RCC 7860 (cell line): ENCODE results near the gene MEAK7.

ENCODE experiments used
- DNase-seq: peaks from one replicate; pipeline ENCODE4 v3.0.0-alpha.2; 2015; ENCODE audit warnings: low spot score
- FAIRE-seq: peaks from 2 replicates; lab custom pipeline; 2012; peaks lifted over from hg19 to GRCh38; lab: Jason Lieb, UNC

Gene MEAK7, protein sequence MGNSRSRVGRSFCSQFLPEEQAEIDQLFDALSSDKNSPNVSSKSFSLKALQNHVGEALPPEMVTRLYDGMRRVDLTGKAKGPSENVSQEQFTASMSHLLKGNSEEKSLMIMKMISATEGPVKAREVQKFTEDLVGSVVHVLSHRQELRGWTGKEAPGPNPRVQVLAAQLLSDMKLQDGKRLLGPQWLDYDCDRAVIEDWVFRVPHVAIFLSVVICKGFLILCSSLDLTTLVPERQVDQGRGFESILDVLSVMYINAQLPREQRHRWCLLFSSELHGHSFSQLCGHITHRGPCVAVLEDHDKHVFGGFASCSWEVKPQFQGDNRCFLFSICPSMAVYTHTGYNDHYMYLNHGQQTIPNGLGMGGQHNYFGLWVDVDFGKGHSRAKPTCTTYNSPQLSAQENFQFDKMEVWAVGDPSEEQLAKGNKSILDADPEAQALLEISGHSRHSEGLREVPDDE

DNA sequence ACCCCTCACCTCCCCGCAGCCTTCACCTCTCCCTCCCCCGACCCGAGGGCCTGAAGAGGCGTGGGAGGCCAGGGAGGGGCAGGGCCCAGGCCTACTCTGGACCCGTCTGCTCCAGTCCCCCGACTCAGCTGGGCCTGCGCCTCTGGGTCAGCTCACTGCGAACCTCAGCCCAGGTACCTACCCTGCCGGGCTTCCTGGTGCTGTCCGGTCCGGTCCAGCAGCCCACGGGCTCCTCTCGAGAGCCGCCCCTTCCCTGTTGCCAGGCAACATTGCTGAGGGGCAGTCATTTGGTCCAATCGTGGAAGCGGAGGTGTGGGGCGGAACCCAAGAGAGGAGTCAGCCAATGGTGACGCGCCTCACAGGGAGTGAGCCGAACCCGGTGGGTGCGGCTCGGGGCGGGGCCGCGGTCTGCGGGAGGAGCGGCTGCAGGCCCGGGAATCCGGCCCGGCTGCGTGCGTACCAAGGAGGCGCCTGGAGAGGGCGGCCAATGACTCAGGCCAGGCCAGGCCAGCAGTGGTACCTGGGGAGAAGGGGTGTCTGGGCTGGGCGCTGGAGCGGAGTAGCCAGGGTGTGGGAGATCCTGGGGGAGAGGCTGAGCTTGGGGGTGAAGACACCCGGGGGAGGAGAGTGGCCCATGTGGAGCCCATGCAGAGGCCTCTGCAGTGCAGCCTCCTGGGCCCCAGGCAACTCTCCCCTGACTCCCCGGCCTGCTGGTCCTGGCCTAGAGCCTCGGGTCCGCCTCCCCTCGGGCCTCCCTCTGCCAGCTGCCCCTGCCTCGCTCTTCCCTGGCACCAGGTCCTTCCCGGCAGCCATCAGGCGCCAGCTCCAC, at the start of gene MEAK7:
MEAK7 (minus strand) TSS at position 240 of the 829 bp plus-strand sequence. CDS start 6,573 bp downstream, outside the sequence.
- FAIRE-seq (peak; percentile 81), DNase-seq (peak; percentile 94)

DNA sequence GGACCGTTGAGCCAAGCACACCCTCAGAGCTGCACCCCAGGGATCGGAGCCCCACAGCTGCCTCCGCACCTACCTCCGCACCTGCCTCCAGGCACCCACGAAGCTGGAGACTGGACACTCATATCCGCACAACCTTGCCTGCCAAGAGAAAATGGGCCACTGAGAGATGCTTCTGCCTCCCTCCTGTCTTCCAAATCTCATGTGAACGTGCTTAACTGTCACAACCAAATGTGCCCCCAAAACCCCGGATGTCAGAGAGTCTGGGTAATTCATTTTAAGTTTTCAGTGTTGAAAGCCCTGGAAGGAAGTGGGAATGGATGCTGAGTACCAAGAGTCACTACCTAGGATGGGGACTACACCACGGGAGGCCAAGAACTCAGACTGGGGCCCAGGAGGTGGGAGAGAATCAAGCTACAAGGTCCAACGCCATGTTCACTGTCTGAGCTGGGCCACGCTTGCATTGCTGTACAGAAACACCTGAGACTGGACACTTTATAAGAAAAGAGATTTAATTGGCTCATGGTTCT, 49.5 kb upstream of the MEAK7 start:
- FAIRE-seq (no peak), DNase-seq (no peak)

DNA sequence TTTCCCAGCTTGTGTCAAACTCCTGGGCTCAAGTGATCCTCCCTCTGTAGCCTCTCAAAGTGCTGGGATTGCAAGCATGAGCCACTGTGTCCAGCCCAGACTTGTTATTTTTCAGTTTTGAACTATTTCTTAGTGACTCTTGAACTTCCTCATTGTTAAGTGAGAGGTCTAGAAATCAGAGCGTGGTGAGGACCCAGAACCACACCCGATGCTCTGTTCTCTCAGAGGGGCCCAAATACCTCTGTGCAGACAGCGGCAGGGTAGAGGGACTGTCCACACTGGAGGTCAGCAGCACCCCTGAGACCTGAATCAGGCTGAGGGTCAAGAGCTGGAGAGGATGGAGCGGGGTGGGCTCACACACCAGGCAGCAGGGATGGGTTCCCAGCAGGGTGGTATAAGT, 47.7 kb upstream of the MEAK7 start:
- no peak for FAIRE-seq
- no peak for DNase-seq

DNA sequence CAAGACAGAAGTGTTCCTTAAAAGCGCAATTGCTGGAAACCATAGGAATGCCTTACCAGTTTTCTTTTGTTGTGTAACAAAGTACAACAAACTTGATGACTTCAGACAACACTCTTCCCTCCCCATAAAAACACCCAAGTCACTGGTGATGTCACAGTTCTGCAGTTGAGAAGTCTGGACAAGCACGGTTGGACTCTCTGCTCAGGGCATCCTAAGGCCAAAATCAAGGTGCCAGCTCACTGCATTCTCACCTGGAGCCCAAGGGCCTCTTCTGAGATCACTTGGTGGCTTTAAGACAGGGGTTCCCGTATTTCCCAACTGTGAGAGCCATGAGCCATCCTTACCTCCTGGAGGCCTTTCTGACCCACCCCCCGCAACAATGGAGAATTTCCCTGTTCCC, 45.6 kb upstream of the MEAK7 start:
- FAIRE-seq (no peak), DNase-seq (no peak)

DNA sequence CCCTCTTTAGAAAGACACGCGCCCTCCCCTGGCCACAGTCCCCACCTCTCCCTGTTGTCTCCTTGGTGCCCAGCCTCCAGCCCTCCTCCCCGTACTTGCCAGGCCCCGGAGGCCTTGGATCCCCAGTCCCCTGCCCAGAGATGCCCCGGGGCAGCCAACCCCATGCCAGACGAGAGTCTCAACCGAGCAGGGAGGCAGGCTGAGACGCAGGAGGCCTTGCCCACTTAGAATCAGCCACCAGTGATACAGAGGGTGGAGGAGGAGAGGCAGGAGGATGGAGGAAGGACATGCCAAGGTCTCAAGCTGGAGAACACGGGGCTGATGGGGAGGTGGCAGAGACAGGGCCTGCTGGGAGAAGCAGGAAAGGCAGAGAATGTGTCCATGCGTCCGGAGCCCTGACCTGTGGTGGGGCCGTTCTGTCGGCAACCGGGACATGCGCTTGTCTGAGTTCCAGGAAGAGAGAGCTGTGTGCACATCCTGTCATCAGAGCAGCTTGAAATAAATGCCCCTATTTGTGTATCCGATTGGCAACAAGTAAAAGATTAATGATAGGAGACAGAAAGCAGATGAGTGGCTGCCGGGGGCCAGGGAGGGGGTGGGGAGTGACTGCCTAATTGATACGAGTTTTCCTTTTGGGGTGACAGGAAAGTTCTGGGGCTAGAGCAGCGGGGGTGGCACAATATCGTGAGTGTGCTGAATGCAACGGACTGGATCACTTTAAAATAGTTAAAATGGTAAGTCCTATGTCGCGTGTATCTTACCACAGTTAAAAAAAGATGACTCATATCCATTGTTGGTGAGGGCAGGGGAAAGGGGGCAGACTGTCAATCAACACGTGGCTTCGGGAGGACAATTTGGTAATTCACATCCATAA, 44.7 kb upstream of the MEAK7 start:
- no peak for FAIRE-seq
- no peak for DNase-seq

DNA sequence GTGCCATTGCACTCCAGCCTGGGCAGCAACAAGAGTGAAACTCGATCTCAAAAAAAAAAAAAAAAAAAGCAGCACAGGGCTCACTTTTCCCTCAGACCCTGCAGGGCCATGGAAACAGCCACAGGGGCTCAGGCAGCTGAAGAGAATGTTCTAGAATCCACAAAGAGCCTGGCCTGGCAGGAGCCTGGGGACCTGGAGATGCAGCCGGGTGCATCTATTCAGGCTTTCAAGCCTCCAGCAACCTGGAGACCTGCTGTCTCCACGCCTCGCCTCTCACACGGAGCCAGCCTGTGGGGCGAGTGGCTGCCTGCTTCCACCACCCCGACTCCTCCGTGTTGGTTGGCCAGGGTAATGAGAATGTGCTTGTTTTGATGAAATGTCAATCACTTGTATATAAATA, 44.0 kb upstream of the MEAK7 start:
- FAIRE-seq (no peak), DNase-seq (no peak)

DNA sequence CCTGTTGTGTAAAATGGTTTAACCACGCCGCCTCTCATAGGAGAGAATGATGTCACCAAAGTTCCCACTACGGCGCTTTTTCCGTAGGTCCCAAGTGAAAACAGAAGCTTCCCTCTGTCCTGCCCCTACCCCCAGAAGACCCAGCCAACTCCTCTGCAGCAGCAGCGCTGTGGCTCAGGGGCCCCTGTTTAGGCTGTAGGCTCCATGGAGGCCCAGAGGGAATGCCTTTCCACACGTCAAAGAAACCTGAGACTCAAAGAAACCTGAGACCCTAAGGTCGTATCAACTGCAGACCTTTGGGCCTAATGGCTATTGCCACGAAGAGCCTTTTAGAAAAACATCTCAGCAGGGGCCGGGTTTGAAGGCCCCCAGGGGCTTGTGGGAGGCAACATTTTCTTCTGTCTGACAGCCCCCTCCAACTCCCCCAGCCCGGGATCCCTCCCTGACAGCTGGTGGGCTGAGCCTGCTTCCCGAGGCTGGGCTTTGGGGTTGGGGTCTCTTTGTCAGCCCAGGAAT, 43.1 kb upstream of the MEAK7 start:
- FAIRE-seq (no peak), DNase-seq (no peak)

DNA sequence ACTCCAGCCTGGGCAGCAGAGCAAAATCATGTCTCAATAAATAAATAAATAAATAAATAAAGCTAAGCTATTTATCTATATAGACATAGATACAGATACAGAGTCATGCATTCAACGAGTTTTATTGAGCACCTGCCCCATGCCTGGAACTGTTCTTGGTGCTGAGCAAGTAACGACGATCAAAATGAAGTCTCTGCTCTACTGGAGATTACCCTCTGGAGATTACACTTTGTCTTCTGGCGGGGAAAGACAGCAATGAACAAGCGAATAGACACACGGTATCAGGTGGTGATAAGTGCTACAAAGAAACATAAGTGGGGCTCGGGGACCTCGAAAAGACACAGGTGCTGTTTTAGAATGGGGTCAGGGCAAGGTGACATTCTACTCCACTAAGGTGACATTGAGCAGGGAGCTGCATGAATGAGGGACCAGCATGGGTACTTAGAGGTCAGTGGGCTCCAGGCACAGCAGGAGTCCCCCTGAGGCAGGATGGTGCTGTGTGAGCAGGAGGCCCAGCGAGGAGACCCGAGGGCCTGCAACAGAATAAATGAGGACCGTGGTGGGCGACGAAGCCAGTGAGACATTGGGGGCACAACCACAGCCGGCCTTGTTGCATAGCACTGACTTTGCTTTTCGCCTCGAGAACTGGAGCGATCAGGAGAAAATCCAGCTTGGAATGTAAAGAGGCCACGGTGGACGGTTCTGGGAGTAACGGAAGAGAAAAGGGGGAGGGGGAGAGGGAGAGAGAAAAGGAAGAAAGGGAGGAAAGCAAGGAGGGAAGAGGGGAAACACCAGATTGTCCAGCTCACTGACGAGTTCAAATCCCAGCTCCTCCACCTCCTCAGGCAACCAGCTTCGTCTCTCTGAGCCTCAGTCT, 42.4 kb upstream of the MEAK7 start:
- FAIRE-seq (no peak), DNase-seq (no peak)

DNA sequence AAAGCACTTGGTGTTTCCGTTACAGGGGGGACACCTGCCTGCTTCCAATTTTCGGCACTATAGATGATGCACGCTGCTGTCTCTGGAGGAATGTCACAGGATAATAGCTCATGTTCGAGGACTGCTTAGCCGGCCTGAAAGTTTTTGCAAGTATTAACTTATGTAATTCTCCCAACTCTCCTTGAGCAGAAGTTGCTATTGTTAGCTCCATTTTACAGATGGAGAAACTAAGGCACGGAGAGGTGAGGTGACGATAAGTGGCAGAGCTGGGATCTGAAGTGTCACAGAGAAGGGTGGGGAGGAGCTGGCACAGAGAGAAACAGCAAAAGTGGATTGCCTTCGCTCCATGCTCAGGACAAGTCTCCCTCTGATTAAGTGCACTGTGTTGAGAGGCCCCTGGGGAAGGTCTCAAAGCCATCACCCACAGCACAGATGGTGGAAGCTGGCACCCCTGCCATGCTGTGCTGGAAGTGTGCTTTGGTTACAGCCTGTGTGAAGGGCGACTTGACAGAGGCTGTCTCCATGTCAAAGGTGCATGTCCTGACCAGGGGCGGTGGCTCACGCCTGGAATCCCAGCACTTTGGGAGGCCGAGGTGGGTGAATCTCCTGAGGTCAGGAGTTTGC, 40.8 kb upstream of the MEAK7 start:
- DNase-seq (no peak), FAIRE-seq (no peak)

DNA sequence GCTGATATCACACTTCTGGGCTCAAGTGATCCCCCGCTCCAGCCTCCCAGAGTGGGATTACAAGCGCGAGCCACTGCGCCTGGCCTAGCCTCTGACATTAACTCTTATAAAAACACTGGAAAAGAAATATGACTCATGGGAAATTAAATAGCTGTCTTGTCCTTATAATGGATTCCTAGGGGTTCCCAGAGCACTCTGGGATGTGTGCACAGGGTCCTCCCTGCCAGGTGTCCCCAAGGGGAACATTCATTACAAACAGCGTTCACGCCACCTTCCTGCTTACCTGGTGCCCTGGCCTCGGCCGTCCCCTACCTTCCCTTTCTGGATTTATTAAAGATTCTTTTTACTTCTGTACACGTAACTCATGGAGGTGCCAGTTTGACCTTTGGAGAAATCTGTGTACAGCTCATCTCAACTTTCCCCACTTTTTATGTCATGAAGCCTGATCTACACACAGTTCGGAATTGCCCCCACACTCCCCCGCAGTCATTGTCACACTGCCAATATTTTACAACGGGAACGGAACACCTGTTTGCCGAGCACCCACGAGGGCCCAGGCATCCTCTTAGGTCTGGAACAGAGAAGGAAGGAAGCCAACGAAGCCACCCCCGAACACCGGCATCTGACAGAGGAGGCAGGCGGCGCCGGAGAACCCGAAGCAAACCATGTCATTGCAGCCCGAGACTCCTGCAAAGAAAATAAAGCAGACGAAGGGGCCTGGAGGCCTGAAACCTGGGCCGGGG, 39.7 kb upstream of the MEAK7 start:
- no peak for FAIRE-seq
- no peak for DNase-seq

DNA sequence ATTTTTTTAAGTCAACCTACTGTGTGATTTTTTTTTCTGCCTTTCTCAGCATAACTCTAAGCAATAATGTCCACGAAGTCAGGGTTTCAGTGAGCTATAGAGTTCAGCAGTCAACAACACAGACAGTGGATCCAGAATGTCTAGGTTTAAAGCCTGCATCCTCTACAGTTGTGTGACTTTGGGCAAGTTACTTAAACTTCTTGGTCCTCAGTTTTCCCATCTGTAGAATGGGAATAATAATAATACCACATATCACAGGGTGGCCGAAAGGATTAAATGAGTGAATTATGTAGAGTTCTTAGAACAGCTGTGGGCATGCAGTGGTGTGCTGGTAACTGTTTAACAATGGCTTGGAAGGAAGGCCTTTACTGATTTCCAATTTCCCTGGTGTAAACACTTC, 38.8 kb upstream of the MEAK7 start:
- DNase-seq: no peak
- FAIRE-seq: no peak

DNA sequence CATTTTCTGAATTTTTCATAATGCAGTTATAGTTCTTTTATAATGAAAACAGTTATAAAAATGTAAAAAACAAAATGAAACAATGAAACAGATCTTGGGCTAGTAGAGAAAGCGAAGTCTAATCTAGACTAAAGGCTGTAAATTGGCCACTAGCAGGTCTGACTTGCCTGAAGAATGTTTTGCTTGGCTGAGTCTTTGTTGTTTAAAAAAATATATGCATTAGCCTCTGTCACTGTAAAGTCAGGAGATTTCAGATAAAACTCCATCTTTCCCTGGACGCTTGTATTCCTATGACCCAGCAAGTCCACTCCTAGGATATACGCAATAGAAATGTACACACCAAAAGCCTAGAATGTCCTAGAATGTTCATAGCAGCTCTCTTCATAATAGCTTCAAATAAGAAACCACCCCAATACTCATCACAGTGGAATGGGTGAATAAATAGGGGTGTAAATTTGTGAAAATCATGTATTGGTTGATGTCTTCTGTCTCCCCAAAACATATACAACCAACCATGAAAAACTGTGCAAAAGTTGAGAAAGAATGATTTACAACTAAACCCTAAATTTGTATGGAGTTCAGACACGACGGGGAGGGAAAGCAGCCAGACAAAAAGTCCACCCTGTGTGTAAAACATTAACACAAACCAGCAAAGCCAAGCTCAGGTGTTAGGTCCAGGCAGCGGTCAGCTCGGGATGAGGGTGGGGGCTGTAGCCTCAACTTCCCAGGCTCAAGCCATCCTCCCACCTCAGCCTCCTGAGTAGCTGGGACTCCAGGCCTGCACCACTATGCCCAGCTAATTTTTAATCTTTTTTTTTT, 37.7 kb upstream of the MEAK7 start:
- FAIRE-seq (no peak), DNase-seq (no peak)

DNA sequence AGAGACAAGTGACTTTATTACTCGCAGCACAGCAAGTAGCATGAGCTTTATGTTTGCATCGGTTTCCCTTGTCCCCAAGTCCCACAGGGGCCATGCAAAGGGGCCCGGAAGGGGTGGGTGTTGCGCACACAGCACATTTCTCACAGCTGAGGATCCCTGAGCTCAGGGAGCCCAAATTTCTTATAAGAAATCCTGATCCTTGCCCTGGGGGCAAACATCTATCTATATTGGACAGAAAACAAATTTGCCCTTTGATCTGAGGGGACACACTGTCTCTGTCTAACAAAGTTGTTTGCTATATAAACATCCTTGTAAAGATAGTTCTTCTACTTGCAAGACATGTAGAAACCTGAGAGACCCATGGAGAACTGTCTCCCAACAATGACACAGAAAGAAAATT, 35.7 kb upstream of the MEAK7 start:
- FAIRE-seq: no peak

DNA sequence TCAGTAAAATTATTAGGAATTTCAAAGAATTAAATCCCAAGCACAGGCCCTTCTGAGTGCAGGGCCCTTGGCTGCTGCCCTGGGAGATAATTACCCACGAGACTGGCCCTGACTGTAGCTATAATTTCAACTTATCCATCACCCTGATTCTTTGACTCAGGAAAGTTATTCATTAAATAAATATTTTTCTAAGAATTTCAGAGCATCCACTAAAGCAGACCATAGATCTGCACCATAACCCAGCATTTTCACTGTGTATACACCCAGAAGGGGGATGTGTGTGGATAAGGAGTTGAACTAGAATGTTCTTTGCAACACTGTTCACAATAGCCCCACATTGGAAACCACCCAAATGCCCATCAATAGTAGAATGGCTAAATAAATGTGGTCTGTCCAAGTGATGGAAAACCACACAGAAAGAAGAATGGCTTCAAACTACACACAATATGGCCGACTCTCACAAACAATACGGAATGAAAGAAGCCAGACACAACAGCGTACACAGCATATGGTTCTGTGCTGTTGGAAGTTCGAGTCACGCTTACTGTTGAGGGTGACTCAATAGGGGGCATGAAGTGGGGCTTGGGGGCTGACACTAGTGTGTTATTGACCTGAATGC, 33.9 kb upstream of the MEAK7 start:
- DNase-seq: no peak
- FAIRE-seq: no peak

More for the DNA sequence above, 35.7 kb upstream of the MEAK7 start:
- DNase-seq: no peak

DNA sequence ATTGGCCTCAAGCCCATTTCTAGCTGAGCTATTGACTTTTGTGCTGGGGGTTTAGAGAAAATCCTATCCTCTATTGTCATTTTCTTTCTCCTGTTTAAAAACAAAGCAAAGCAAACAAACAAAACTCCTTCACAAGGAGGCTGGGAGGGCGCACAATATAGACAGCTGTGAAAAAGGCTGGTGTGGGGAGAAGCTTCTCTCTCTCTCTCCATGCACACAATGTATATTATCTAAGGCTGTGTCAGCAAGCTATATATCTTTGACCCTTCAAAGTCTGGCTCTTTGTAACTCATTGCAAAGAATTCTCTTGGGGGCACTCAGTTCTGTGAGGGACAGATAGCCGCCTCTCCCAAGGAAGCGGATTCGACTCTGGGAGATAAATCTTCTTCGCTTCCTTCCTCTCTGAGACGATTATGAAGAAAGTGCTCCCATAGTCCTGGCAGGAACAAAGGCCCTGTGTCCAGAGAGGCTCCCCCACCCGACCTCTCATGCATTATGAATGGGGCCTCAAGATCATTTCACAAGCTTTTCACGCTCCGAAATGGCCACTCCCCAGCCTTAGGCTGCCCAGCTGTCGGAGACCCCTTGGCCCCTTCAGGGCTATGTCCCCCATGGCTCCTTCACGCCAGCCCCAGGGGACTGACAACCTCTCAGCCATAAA, 33.2 kb upstream of the MEAK7 start:
- FAIRE-seq (no peak), DNase-seq (no peak)

DNA sequence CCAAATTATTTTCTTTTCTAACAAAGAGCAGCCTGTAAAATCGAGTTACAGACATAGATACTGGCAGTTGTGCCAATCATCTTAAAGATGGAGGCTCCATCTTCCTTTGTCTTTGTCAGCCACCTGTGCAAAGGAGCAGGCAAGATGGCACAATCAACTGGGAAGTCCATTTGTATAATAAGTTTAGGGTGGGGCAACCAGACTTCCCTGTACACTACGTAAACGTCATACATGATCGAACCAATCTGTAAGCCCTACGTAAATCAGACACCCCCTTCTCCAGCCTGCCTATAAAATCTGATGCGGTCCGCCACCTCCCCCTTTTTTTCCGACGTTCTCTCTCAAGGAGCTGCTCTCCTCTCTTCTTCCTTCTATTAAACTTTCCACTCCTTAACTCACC, 31.4 kb upstream of the MEAK7 start:
- DNase-seq (no peak), FAIRE-seq (no peak)

DNA sequence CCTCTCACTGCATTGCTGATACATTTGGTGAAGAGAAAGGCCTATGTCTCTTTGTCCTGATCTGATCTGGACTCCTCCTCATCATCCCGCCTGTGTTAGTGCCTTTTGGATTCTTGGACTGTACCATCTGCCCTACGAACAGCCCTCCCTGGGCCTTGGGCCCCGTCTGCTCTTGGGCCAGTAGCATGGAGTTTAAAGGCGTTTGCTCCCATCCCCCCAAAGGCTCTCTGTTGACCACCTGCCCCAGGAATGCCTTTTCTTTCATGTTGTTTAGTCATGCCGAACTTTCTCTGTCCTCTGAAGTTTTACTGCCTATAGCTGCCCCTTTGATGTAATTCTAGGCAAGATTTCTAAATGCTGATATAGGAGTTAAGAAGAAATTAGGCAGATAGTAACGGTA, 30.9 kb upstream of the MEAK7 start:
- no peak for FAIRE-seq
- DNase-seq: no peak
